GM18520 (cell line): Measurements from ENCODE around the gene NR1I3.

ENCODE experiments used
- ATAC-seq: cut with Tn5 transposase; IDR thresholded peaks from one replicate; pipeline ENCODE4 v1.9.1; 2021; ENCODE audit not compliant: unreplicated experiment

NR1I3 gene

GRCh38 chr1:161196521-161197451 is 41.2 kb downstream of the NR1I3 start:
- ATAC-seq: no peak

DNA sequence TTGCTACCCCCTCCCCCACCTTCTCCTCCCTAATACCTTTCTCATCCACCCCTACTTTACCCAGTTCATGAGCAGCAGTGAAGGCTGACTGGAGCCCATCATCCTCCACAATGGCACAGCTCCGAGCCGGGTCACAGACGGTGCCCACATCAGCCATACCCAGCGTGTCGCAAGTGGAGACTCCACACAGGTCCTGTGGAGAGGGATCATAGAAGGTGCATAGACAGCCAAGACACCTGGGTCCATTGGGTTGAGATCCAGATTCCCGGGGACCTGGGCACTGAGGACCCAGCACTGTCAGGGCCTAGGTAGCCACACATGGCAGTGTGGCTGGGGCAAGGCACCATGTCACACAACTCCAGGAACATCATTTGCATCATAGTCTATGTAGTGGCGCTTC is 41.9 kb downstream of the NR1I3 start:
- no peak for ATAC-seq

DNA sequence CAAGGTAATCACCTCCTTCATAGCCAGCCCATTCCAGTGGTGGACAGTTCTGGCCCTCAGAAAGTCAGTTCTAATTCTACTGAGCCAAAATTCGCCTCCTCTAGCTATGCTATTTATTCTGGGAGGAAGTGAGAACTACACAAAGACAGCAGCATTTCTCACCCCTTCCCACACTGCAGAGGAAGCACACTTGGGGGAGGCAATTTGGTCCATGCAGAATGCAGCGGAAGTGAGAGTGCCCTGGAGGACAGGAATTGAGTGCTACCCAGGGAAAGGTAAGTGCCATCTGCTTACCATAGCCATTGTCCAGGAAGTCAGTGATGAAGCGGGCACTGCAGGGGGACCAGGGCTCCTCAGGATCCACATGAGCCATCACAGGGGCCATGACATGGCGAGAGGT is 42.8 kb downstream of the NR1I3 start:
- no peak for ATAC-seq

- ATAC-seq: no peak
Observed at GRCh38 chr1:161193561-161194235, 44.3 kb downstream of the NR1I3 start.

DNA sequence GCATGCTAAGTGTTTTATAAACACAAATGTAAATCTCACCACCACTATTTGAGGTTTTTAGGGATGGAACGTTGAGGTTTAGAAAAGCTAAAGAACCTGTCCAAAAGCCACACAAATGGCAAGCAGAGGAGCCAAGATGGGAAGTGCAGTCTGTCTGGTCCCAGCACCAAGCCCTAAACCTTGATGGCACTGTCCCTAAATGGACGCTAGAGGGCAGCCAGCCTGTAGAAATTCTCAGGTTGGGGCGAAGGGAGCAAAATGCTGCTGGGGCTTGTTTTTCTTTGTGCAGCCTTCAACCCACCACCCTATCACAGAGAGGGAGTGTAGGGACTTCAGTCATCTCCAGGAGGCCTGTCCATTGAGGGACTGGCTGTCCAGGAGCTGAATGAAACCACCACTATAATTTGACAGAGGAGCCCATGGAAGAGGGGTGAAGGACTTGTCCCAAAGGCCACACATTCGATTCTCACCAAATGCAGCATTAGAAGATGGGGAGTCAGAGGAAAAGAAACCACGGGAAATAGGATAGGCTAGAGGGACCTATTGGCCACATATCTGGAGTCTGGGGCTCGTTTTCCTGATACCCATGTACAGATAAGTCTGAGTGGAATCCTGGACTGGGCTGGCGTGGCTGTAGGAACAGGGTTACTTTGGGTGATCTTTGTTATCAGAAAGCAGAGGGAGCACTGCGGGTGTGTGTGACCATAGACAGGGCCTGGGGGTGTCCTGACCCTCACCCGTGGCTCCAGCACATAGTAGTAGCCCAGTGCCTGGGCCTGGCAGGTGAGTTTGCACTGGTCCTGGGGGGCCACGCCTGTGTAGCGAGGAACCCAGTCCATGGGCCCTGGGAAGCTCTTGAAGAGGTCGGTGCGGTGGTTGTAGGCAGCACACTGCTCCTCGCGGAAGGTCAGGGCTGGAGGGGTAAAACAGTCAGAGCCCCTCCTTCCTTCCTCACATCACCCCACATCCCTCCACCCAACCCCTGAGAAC is 45.2 kb downstream of the NR1I3 start:
- ATAC-seq: peak; percentile 46

DNA sequence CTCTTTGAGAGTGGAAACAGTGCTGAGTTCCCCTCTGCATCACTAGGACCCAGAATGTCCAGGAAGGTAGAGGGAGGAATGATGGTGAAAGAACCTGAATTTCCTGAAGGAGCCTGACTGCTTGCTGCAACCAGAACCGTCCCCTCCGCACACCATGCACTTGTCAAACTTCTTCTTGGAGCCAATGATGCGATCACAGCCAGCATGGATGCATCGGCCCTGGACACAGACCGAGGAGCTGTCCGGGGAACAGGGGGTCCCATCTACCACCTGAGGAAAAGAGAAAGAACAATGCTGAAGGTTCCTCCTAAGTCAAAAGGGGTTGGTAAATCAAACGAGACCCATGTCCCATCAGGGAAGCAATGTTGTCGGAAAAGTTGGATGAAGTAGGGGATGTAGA is 46.0 kb downstream of the NR1I3 start:
- ATAC-seq: no peak

DNA sequence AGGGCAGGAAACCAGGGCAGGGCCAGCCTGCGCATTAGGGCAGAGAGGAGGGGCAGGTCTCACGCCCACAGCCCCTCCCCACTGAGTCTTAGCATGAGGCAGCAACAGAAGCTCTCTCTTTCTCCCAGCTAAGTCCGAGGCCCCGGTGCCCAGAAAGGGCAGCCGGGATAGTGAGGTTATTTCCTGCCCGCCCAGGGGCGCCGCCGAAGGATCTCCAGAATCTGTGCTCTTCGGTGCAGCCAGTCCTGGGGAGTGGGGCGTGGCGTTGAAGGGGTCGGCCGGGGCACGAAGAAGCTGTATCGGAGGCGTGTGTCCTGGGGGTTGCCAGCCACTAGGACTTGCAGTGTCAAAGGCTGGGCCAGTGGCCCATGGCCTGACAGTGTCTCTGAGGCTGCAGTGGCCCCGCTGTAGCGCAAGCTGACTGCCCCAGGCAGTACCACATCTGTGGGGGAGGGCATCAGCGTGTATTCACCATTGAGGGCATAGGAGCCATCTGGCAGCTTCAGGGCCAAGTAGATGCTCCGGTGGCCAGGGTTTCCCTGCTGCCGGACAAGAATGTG is 47.0 kb downstream of the NR1I3 start:
- ATAC-seq: no peak

DNA sequence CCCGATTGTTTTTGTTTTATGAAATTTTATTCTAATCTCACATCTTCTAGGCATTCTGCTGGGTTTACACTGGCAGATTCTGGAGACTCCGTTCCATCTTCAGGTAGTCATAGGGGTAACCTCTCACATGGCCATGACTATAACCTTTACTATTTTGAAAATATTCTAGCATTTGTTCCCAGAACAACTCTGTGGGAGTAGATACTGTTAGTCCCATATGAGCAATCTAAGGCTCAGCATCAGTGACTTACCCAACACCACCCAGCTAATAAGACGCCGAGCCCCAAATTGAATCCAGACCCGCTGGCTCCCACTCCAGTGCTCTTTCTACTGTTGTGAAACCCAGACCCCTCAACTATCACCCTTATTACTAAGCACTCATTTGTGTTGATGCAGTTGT is 49.0 kb downstream of the NR1I3 start:
- ATAC-seq: no peak

GRCh38 chr1:161188381-161188780 is 49.6 kb downstream of the NR1I3 start:
- ATAC-seq: no peak

GRCh38 chr1:161187311-161187710 is 50.7 kb downstream of the NR1I3 start:
- ATAC-seq: no peak

- ATAC-seq: no peak
Observed at GRCh38 chr1:161185732-161186311, 52.2 kb downstream of the NR1I3 start.

- peak; percentile 67 for ATAC-seq
Observed at GRCh38 chr1:161185282-161185682, 52.7 kb downstream of the NR1I3 start.

GRCh38 chr1:161182214-161182613 is 55.8 kb downstream of the NR1I3 start:
- peak; percentile 36 for ATAC-seq

GRCh38 chr1:161180639-161181038 is 57.4 kb downstream of the NR1I3 start:
- ATAC-seq: no peak

DNA sequence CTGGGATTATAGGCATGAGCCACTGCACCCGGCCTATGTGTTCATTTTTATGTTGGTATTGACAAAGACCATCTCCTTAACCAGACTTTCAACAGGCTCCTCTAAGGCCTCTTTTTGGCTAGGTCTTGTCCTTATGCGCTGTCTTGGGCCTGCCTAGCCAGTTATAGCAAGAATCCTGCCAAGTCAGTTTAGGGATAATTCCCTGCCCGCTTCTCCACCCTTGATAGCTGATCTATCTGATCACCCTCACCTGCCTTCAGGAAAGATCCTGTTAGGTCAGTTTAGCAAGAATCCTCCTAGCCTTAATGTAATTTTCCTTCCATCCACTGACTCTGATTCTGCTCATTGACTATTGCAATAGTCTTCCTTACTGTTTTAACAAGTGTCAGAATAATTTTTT is 58.3 kb downstream of the NR1I3 start:
- no peak for ATAC-seq
